Heart left ventricle (tissue), 16 donors: ENCODE results near the gene DDN. TPM values are rescaled to one million over a fixed set of nuclear protein-coding genes. Genes with fewer than 3 reads are reported as not detected.

Experiments used
- ATAC-seq, 4 donors: fragments of 200-7000 bp; cut with Tn5 transposase; one replicate each; pipeline ENCODE4 v1.9.1; 2020 to 2022; ENCODE audit warnings: moderate library complexity in 4 of 4, mild to moderate bottlenecking in 3 of 4, moderate number of reproducible peaks in 1 of 4
- DNase-seq, 5 donors: peaks; one replicate each; pipeline ENCODE4 v3.0.0-alpha.2; 2020
- H3K27ac ChIP-seq, 12 donors: fragments of 200-600 bp; sonication (generic) in 4 of 12; one replicate each; pipeline versions ENCODE4 v1.5.0 to v1.8.0; 2016 to 2022; ENCODE audit warnings: mild to moderate bottlenecking in 2 of 12
- H3K27me3 ChIP-seq, 9 donors: fragments of 200-600 bp; sonication (generic) in 2 of 9; one replicate each; pipeline versions ENCODE4 v1.5.1 to v1.8.0; 2016 to 2022; ENCODE audit warnings: mild to moderate bottlenecking in 3 of 9
- H3K36me3 ChIP-seq, 9 donors: fragments of 200-600 bp; sonication (generic) in 2 of 9; one replicate each; pipeline versions ENCODE4 v1.5.0 to v1.8.0; 2018 to 2022; ENCODE audit warnings: mild to moderate bottlenecking in 2 of 9
- H3K4me1 ChIP-seq, 12 donors: fragments of 200-600 bp; sonication (generic) in 4 of 12; one replicate each; pipeline versions ENCODE4 v1.5.0 to v1.8.0; 2016 to 2022; ENCODE audit warnings: mild to moderate bottlenecking in 3 of 12
- H3K4me3 ChIP-seq, 12 donors: fragments of 200-600 bp; sonication (generic) in 4 of 12; one replicate each; pipeline versions ENCODE4 v1.5.0 to v1.8.0; 2017 to 2022; ENCODE audit warnings: mild to moderate bottlenecking in 9 of 12, moderate library complexity in 4 of 12
- H3K9me3 ChIP-seq, 12 donors: fragments of 200-600 bp; sonication (generic) in 4 of 12; one replicate each; pipeline versions ENCODE4 v1.5.0 to v1.8.0; 2016 to 2022; ENCODE audit warnings: mild to moderate bottlenecking in 1 of 12
- POLR2A ChIP-seq, 2 donors: fragments of 450-650 bp; IDR thresholded peaks; one replicate each; pipeline ENCODE4 v1.6.1; 2017; ENCODE audit warnings: antibody characterized with exemption in 2 of 2, mild to moderate bottlenecking in 2 of 2, moderate library complexity in 2 of 2
- WGBS, 4 donors: extraction: QIAGEN DNeasy Blood & Tissue Kit in 2 of 4; methylation state at CpG; one replicate each; pipeline versions ENCODE4 v1.1.5 to v1.1.7; 2013 to 2018; 5-methylcytosine and 5-hydroxymethylcytosine counted together
- intact Hi-C, 10 donors: fragments of 100-400 bp; cut with DNase I; formaldehyde crosslinking; loops; one replicate each; pipeline versions ENCODE4 v1.11.1 to v1.14.2; 2022
- polyA plus RNA-seq, 2 donors: library from polyadenylated mRNA; stranded (reverse); fragments of 200-250 nt; gene quantifications; one replicate each; pipeline ENCODE4 v1.2.3, GENCODE V29; 2013
- total RNA-seq, 9 donors: library from RNA; depleted of rRNA in 2 of 9; stranded (reverse); fragments of >200 nt in 2 of 9; fragmentation: NEBNext Ultra II Directional in 3 of 9; extraction: Animal tissue kit (Norgen Biotek cat#: 25700) in 3 of 9; gene quantifications; one replicate each; pipeline versions ENCODE4 v1.1.0 to v1.2.4, GENCODE V29; 2016 to 2023
- TF ChIP-seq, protein P1 (sequence below), 12 donors: fragments of 200-600 bp; sonication (generic) in 4 of 12; IDR thresholded peaks; one replicate each; pipeline versions ENCODE4 v1.5.0 to v1.8.0; 2018 to 2022; ENCODE audit warnings: antibody characterized with exemption in 12 of 12, mild to moderate bottlenecking in 5 of 12
- donor health status: ischemic (EF 13 %, LVEDD 7.1; RV severe dilation, severe dysfunction).
- donor health status: healthy with polysubstance abuse.
- donor health status: DM: no; HTN: yes; CAD: no.
- donor health status: DM: no; HTN: no; CAD: no.
- donor health status: ischemic (EF 25% LVEDD 6.9; RV normal size, moderate dysfunction).
- donor health status: ischemic (EF 25% LVEDD 5.7; RV mildly dilated, moderate dysfunction).
- donor health status: healthy.
- donor health status: DM: yes; HTN: yes; CAD: no.
- donor health status: ischemic (EF 35%, LVEDD 5.7; RV mildly dilated, moderate dysfunction).
- donor health status: nonischemic (EF 11% LVEDD 7.7; RV severe dilation, severe dysfunction).
- donor health status: DM: yes; HTN: yes; CAD: no.
- donor health status: PGD.
- donor health status: ischemic (EF 29% LVEDD 5.4; RV normal size, mild dysfunction).
- donor health status: nonischemic (EF 23%, LVEDD 6.1; RV moderate dilation, normal function).

The DDN gene
- total and polyA plus RNA-seq, 11 donors, result 0.40 to 2.8 (median 0.95) TPM

DNA sequence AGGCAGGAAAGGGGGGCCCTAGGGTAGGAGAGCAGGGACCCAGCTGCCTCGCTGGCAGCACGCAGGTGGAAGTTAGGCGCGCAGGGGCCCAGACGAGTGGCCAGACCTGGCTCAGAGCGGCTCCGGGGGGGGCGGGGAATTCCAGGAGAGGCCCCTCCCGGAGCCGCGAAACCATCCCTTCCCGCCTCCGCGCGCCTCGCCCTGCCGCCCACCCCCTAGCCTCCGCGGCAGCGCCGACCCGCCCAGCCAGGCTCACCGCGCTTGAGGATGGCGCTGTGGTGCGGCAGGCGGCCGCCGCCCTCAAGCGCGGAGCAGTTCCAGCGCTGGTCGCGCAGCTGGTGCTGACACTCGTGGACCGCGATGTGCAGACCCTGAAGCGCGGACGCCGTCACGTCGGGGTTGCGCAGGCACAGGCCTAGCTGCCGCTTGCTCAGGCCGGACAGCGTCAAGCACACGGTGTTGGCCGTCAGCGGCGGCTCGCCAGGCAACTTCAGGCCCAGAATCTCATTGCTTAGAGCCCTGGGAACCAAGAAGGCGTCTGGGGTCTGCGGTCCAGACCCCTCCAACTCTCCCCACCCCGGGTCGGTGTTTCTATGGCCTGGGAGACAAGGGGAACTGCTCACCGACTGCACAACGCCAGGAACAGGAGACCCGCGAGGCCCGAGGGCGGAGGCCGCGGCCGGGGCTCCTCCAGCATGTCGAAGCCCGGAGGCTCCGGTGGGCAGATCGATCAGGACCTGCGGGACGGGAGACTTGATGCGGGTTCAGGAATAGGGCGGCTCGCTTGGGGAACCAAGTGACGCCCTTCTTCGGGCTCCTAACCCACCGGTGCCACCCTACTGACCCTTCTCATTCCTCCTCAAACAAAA lies 29.1 kb downstream of the DDN start:
- H3K9me3 ChIP-seq, result no peaks in the 10 kb centered on the region
- H3K27me3 ChIP-seq, result peaks cover 27 to 68% (median 60%) of the 10 kb centered on the region in 9 donors
- H3K4me3 ChIP-seq, result peak overlapping the region in 9 of 12 donors; percentile 4 to 51 (median 37)
- TF ChIP-seq, protein P1, sequence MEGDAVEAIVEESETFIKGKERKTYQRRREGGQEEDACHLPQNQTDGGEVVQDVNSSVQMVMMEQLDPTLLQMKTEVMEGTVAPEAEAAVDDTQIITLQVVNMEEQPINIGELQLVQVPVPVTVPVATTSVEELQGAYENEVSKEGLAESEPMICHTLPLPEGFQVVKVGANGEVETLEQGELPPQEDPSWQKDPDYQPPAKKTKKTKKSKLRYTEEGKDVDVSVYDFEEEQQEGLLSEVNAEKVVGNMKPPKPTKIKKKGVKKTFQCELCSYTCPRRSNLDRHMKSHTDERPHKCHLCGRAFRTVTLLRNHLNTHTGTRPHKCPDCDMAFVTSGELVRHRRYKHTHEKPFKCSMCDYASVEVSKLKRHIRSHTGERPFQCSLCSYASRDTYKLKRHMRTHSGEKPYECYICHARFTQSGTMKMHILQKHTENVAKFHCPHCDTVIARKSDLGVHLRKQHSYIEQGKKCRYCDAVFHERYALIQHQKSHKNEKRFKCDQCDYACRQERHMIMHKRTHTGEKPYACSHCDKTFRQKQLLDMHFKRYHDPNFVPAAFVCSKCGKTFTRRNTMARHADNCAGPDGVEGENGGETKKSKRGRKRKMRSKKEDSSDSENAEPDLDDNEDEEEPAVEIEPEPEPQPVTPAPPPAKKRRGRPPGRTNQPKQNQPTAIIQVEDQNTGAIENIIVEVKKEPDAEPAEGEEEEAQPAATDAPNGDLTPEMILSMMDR (IDR thresholded peaks at IDR 0.05), result peak in 3 of 12 donors; percentile 14 to 24 (median 15)
- TF ChIP-seq POLR2A (IDR thresholded peaks at IDR 0.05), result no peak
- DNase-seq (peak in 1 of 5 donors; percentile 31), ATAC-seq (peak in 3 of 4 donors; percentile 7 to 32 (median 30))
- no peaks in the 10 kb centered on the region for H3K36me3 ChIP-seq
- intact Hi-C loops, result no loop called here
- 8 to 21% (median 14%) methylated on average over 29 to 77 of the region's 77 CpGs for WGBS, 4 donors
- H3K27ac ChIP-seq, result no peak overlapping the region
- H3K4me1 ChIP-seq, result peaks cover 0 to 35% (median 12%) of the 10 kb centered on the region in 12 donors

DNA sequence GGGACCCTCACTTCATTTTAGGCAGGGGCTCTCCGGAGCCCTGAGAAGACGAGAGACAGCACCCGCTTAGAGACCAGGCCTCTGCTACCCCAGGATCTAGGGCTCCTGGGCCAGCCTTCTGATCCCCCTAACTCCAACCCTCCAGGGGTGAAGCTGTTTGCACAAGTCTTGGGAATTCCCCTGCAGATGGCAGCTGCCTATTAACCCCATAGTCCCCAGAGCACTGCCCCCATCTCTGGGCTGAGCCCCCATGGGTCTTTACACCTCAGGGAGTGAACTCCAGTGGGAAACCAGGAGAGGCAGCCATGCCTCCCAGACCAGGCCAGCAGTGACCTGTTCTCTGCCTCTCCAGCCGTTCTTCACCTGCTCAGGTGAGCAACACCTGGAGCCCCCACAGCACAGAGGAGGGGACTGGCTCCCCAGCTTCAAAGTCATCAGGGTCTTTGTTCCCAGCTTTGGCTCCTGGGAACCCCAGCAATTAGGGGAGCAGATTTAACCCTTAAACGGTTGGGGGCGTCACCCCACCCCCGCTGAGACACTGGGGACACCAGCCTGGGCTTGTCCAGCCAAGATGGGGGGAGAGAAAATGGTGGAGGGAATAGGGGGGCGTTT lies 29.9 kb downstream of the DDN start:
- Histone ChIP-seq H3K4me1 (peaks cover 0 to 34% (median 12%) of the 10 kb centered on the region in 12 donors), H3K27ac (no peak overlapping the region), H3K27me3 (peaks cover 27 to 60% (median 52%) of the 10 kb centered on the region in 9 donors), H3K36me3 (no peaks in the 10 kb centered on the region), H3K9me3 (no peaks in the 10 kb centered on the region), H3K4me3 (no peak overlapping the region)
- intact Hi-C loops, result no loop called here
- TF ChIP-seq, protein P1 (IDR thresholded peaks at IDR 0.05), result no peak
- 49 to 55% (median 54%) methylated on average over 6 to 8 of the region's 8 CpGs for WGBS, 4 donors
- DNase-seq (no peak), ATAC-seq (no peak)

DNA sequence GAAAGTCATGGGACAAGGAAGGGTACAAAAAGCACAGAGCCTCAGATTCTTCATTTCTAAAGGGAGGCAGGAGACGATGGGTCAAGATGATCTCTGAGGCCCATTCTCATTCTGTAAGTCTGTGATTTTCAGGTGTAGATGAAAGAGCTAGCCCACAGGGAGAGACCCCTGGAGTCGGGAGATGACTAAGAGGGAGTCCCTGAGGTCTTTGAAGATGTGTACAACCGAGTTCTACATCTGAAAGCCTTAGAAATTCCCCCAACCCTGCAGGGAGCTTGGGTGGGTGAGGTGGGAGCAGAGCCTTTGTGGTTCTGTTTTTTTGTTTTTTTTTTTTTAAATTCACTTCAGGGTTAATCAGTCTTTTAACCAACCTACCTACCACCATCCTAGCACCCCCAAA lies 30.7 kb downstream of the DDN start:
- TF ChIP-seq, protein P1 (IDR thresholded peaks at IDR 0.05), result no peak
- no peak for TF ChIP-seq POLR2A (IDR thresholded peaks at IDR 0.05)
- ATAC-seq, result no peak
- H3K4me1 ChIP-seq, result peaks cover 0 to 27% (median 12%) of the 10 kb centered on the region in 12 donors
- intact Hi-C loops, result no loop called here
- H3K27ac ChIP-seq, result no peak overlapping the region
- H3K36me3 ChIP-seq, result no peaks in the 10 kb centered on the region
- no peaks in the 10 kb centered on the region for H3K9me3 ChIP-seq
- H3K4me3 ChIP-seq, result no peak overlapping the region
- no peak for DNase-seq
- H3K27me3 ChIP-seq, result peaks cover 24 to 60% (median 44%) of the 10 kb centered on the region in 9 donors
- WGBS, 4 donors, result 79 to 90% (median 87%) methylated on average over 3 of the region's 3 CpGs

DNA sequence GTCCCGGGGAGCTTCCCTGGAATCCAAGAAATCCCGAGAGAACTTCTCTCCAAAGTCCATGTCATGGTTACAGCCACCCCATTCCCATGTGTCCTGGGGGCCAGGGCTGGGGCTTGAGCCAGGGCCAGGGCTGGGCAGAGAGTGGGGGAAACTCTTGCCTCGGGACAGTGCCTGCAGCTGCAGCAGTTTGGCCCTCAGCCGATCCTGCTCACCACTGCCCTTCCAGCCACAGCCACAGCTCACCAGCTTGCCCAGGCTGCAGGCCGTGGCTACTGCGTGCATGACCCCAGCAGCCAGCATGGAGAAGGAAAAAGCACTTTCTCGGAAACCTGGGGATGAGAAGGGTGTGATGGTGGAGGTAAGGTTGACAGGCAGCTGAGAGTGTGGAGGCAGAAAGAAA lies 31.2 kb downstream of the DDN start:
- TF ChIP-seq, protein P1 (IDR thresholded peaks at IDR 0.05), result no peak
- no peak for TF ChIP-seq POLR2A (IDR thresholded peaks at IDR 0.05)
- no peak overlapping the region for H3K4me3 ChIP-seq
- no peak for DNase-seq
- peaks cover 23 to 59% (median 40%) of the 10 kb centered on the region in 9 donors for H3K27me3 ChIP-seq
- WGBS, 4 donors, result 73 to 77% (median 75%) methylated on average over 6 to 7 of the region's 7 CpGs
- H3K4me1 ChIP-seq, result peaks cover 0 to 27% (median 12%) of the 10 kb centered on the region in 12 donors
- no peaks in the 10 kb centered on the region for H3K9me3 ChIP-seq
- H3K36me3 ChIP-seq, result no peaks in the 10 kb centered on the region
- no peak overlapping the region for H3K27ac ChIP-seq
- ATAC-seq, result no peak
- intact Hi-C loops, result no loop called here
